Activated T-helper 1 cell treated with Interleukin-2 at 50 U/mL for 16 hours (primary cell): Measurements from ENCODE around the gene EVC.
"Not testable (repeated sequence)": the region's sequence is repeated elsewhere in the genome, so short reads cannot be mapped to it uniquely, and the experiment has no call there.

Experiments
- DNase-seq: peaks from one replicate; pipeline ENCODE4 v3.0.0-alpha.2; 2020; ENCODE audit warnings: low read depth

EVC gene

DNA sequence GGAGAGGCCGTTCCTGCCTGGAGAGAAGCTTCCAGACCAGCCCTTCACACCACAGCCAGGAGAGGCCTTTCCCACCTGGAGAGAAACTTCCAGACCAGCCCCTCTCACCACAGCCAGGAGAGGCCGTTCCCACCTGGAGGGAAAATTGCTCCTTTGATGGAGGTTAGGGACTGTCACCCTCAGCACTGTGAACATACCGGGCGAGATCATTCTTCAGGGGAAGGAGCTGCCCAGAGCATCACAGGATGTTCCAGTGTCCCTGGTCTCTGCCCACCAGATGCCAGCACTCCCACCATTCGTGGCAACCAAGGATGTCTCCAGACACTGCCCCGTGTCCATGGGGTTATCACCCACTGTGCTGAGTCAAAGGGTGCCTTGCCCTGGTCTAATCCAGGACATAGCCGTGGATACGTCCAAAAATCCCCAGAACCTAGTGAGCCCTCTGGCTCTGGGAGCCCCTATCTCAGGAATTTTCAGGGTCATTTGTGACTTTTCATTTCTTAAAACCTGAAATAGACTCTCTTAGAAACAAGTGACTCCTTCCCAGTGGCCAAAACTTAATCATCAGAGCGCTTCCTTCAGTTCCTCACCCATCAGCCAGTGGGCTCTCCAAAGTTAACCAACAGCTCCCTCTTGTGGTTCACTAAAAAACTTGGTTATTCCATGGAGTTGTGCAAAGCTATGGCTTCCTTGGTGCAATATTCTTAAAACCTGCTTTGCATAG is 101.7 kb downstream of the EVC start:
- no peak for DNase-seq

DNA sequence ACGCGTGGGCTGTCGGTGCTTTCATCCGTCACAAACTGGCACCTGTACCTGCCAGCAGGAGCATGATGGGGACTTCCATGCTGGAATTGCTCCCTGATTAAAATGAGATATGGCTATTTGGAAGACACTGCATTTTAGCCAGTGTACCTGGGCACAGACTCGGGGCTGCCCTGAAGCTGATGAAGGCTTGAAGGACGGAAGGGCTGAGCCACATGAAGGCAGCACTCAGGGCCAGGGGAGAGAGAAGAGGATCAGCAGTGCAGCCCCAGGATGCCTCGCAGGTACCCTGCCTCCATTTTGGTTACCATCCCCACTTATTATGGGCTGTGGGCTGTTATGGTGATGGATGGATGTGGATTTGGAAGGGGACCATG is 102.9 kb downstream of the EVC start:
- no peak for DNase-seq

DNA sequence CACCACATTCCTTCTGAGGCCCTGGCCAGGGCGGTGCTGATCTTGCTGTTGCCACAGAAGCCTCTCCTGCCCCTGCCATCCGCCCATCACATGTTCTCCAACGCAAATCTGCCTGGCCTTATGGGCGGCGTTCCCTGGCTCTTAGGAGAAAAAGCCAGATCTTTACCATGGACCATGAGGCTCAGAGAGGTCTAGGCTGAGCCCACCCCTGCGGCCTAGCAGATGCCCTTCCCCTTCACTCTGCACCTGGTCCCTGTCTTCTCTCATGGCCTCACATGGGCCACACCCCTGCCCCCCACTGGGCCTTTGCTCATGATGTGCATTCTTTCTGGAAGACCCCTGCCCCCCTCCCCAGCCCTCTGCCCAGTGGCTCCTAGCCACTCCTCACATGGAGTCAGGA is 103.4 kb downstream of the EVC start:
- no peak for DNase-seq

DNA sequence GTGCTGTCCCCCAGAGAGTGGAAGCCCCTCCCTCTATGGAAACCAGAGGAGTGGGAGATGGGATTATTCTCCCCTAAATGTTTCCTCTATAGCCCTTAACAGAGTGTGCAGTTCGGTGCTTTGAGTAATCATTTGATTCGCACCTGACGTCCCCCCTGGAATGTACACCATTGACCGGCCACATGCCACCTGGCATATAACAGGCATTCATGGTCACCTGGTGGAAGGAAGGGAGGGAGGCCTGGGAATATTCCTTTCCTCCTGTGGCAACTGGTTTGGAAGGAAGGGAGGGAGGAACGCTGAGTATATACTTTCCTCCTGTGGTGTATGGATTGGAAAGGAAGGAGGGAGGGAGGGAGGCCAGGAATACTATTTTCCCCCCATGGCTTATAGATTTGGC is 104.6 kb downstream of the EVC start:
- DNase-seq = no peak

DNA sequence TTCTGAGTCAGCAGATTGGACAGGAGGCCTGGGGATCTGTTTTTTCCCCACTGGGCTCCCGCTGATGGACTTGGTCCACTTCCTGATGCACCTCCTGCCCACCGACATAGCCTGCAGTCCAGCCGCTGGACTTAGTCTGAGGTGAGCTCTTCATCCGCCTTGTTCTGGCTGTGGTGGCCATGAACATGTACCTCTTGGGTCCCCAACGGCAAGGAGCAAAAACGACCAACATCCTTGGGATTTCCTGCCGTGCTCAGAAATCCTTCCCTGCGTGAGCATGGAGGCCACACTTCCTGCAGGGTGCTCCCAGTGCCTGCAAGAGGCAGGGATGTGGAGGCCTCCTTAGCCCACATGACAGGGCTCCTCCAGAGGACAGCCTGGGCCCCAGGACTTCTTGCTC is 105.1 kb downstream of the EVC start:
- no peak for DNase-seq

DNA sequence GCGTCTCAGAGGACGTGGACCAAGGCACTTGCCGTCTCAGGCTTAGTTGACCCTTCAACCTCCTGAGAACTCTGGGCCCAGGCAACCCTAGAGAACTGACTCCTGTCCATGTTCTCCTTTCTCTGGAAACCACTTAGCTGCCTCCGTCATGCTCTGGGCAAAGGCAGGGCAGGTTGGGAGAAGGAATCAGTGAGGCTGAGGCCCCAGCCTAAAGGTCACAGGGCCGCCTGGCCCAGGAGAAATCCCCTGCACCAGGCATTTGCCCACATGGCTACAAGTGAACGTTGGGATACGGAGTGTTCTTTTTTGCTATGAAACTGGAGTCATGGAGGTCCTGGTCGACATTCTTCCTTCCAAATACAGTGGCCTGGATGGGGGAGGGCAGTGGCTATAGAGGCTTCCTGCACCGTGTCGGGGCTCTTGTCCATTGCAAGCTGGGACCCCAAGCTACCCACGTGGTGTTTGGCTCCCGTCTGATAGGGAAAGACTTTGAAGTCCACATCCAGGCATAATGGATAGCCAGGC is 105.9 kb downstream of the EVC start:
- DNase-seq = no peak

DNA sequence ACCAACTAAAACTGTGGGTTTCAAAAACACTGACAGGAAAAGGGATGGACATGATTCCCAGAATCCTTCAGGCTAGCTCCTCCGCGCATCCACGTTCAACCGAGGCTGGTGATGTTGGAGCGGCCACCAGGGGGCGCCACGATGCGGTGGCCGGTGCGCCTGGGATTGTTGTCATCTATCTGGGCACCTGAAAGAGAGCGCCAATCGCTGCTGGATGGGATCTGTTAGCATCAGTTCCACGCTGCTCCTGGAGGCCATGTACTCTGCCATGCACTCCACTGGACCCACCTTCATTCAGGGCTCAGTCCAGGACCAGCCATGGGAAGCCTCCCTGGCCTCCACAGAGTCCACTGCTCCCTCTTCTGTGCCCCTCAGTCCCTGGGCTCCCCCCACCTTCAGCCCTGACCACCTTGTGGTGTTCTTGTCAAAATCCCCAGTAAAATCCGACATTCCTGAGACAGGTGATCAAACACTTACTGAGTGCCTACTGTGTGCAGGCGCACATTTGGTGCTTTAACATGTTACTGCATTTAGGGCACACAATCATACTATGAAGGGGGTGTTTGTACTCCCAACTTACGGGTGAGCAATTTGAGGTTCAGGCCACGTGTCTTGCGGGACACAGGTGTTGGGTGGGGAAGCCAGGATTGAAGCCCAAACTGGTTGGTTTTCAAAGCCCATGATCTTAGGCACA is 110.8 kb downstream of the EVC start:
- no peak for DNase-seq

DNA sequence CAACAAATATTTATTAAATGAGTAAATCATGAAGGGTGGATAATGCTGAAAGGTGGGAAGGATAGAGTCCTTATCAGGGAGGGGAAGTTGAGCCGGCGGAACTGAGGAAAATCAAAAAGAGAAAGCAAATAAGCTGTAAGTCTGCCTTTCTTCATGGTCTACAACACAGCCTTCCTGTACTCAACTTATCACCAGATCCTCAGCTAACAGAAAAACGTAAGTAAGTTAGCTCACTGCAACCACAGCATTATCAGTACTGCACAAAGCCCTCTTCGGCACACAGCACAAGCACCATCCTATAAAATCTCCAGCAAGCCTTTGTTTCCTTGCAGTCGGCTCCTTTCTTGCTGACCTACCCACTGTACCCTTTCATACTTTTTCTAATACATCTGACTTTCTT is 111.6 kb downstream of the EVC start:
- no peak for DNase-seq

DNA sequence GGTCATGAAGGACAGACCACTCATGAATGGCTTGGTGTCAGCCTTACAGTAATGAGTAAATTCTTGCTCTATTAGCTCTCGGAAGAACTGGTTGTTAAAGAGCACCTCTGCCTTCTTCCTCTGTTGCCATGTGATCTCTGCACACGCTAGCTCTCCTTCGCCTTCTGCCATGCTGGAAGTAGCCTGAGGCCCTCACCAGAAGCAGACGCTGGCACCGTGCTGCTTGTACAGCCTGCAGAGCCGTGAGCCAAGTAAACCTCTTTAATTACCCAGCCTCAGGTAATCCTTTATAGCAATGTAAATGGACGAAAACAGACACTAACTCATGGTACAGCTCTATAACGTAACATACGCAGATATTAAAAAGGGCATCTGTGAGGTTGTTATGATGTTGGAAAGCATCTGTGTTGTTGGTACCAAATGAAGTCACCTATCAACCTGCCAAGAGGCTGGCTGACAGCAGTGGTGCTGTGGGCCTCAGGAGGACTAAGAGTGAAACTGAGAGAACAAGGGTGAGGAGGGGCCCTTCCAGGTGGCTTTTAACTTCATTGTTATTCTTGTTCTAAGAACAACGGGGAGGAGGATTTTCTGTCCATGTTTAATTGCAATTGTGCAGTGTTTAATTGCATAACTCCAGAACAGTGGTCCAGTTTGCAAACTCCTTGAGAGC is 112.7 kb downstream of the EVC start:
- DNase-seq = no peak

DNA sequence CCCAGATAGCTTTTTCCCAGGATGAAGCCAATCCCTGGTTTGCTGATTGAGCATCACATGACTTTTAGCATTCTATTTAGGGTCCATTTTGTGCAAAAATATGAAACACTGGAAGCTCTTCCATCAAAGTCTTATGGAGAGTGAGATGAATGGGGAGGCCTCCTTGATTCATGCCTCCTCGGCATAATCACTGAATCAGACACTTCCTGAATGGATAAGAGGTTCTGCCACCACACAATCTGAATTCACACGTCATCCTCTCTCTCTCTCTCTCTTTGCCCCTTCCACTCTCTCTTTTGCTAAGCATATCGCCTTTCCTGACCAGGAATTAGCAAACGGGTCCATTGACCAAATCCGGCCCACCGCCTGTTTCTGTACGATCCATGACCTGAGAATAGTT is 113.2 kb downstream of the EVC start:
- DNase-seq = no peak

DNA sequence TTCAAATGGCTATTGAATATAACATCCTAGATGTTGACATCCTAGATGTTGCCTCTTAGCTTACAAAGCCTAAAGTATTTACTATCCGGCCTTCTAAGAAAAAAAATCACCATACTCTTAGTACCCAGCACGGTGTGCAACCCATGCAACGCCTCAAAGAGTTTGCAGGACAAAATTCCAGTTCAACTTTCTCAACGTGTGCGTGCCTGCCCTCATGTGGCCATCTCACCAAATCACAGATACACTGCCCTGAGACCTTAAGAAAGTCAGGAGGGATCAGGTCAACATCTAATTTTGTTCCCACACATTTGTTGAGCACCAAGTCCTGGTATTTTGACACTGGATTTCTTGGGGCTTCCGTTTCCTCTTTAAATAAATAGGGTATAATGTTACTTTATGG is 113.6 kb downstream of the EVC start:
- DNase-seq = no peak

DNA sequence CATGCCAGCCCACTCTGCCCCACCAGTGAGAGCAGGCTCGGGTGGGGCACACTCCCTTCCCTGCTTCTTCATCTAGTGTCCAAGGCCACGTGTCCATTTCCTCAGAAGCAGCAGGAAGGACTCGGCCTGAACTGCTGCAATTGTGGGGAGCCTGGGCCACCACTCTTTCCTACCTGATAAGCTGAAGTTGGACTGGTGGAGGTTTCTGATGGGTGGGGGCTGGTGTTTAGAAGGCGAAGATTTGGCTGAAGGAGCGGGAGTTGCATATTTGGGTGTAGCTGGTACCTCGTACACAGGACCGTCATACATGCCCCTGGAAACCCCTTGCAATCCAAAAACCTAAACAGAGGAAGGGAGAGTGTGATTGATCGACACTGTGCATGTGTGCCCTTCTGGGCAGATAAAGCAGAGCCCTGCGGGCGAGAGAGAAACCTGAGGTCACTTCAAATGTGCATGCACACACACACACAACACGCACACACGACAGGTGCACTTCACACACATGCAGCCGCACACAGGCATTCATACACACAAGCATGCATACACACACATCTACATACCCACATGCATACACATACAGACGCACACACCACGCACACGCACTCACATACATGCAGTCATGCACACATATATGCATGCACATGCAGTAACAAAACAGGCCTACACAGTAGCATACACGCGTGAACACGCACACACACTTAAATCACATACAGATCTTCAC is 114.5 kb downstream of the EVC start:
- no peak for DNase-seq

DNA sequence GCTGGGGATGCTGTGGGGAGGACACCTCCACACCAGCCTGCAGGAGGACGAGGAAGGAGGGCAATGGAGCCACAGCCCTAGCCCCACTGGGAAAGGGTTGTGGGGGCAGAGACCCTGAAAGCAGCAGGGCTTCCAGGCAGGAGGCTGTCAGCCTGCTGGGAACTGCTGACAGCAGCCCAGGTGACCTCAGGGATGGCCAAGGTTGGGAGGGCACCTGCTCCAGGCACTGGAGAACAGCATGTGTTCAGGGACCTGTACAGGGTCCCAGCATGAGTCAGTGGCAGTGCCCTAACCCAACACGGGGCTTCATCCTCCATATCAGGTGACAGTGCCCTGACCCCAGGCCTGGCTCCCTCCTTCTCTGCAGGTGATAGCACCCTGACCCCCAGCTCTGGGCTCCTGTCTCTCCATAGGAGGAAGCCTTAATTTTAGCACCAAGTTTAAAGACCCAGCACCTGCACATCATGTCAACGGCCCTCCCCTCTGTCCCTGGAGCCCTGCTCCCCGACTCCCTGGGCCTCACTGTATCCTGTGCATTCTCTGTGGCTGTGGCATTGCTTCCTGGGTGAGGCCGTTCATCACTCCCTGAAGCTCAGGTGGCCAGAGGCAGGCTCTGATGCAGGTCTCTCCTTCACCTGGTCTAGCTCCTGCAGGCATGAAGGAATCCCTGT is 115.6 kb downstream of the EVC start:
- DNase-seq = no peak

DNA sequence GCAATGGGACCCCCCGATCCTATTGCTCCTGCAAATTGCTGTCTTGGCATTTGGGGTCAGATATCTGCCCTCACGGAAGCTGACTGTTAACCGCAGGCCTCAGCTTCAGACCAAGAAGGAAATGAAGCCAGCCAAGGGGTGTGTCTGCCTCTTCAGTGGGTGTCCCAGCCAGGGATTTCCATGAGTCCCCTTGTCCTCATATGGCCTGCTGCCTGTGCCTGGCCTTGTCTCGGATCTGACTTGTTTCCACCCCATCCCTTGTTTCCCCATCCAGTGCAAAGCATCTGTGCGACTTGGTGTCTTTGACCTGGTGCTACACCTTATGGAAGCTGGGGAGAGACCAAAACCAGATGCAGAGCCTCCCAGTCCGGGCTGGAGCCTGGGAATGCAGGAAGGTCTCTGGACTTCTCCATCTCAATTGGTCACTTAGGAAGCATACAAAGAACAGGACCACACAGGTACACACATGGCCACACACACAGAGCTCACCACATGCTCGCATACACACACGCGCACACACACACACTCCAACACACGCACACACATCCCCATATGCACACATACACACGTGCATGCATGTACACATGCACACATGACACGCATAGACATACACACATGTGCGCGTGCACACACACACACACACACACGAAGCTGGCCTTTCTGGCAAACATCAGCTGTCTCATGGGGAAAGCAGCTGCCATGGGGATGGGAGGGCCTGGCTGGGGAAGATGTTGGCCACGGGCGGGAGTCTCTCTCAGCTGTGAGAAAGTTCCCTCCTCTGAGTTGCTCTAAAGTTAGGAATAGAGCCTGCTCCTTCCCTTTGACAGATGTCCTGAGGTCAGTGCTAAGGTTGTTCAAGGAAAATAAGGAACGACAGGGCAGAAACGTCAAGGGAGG is 116.4 kb downstream of the EVC start:
- no peak for DNase-seq

DNA sequence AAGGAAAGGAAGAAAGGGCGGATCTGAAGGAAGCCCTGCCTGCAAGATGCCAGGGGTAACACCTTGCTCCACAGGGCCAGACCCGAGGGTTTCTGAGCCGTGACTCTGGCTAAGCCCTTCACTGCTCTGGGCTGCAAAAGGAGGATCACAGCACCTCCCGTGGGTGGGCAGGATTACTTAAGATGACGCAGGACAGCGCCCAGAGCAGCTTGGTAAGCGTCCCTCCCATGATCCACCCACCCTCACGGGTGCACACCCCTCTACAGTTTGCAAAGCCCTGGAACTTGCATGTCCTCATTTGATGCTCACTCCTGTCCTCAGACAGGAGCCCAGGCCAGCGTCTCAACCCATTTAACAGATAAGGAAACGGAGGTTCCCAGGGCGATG is 117.0 kb downstream of the EVC start:
- DNase-seq = no peak

DNA sequence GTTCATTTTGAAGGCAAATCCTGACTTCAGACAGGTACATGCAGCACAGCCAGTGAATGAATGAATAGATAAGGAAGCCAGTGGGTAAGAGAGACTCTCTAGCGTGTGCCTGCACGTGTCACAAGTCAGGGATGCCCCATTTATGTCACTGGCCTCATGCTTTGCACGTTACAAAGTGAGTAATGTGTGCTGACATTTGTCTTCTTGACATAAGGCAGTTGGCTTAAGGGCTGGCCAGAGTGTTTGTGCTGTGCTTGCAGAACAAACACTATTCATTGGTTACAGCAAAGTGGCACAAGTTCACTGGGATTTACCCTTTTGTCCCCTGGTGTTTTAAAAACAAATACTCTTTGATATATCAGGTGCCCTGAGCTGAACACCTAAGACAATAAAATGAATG is 125.9 kb downstream of the EVC start:
- DNase-seq = no peak

DNA sequence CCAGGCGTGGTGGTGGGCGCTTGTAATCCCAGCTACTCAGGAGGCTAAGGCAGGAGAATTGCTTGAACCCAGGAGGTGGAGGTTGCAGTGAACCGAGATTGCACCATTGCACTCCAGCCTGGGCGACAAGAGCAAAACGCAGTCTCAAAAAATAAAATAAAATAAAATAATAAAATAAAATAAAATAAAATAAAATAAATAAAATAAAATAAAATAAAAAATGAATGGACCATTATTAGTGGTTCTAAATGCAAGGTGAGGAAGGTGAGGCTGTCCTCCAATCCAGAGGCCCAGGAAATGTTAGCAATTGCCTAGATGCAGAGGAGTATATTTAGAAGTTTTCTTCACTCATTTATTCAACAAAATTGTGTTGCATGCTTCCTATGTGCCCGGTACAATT is 126.5 kb downstream of the EVC start:
- DNase-seq = not testable (repeated sequence)

DNA sequence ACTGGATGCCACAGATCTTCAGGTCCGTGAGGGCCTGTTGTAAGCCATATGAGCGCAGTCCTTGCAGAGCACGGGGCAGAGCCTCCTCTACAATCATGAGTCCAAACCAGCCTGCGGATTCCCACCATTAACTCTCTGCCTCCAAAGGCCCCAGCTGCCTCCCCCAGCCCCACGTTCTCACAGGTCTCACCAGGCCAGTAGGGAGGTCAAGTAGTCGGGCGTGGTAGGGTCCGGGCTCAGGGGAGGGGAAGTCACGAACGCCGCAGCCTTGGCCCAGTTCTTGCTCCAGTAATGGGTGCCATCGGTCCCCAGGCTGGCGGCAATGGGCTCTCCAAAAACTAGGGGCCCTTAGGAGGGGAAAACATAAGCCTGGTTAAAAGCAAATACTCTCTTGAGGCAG is 128.3 kb downstream of the EVC start:
- DNase-seq = no peak

DNA sequence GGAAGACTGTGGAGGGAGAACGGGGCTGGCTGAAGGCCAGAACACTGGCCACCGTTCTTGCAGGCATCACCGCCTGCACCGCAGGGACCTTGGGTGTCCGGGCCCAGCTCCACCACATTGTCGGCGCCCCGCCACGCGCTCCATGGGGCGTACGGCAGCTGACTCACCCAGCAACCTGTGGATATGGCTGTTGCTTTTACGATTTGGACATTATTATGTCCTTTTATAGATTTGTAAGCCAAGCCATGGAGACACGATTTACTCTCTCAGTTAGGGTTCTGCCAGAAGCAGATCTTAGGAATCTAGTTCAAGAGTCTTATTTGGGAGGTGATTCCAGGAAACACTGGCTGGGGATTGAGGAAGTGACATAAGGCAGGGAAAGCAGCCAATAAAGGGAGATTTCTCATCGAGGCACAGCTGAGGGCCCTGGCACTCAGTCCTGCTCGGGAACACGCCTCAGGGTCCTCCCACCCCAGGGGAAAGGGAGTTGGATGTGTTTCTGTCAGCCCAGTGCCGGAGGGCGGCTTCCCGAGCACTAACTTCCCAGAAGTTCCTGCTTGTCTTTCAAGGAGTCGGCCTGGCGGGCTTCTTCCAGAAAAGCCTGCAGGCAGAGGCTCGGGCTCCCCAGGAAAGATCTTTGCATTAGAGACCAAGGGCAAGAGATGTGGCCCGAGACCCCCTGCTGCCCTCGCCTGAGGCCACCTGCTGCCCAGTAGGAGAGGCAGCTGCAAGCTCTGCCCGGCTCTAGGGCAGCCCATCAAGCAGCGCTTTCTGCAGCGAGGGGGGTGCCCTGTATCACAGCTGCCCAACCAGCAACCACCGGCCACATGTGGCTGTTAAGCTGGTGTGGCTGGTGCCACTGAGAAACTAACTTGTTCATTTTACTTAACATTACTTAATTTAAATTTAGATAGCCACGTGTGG is 129.0 kb downstream of the EVC start:
- no peak for DNase-seq

DNA sequence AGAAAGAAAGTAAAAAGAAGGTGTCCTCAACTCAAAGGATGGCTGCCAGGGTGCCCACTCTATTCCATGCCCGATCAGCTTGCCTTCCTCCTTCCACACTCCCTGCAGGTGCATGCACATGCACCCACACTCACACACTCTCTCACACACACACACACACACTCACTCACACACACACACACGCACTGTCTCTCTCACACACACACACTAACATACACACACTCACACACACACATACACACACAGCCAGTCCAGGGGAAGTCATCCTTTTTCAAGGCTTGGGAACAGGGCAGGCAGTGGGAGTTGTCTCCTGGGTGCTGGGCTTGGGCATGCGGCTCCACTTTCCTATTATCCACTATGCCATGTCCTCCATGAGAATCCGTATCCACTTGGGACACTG is 131.5 kb downstream of the EVC start:
- DNase-seq = no peak
